HG02610 (cell line): Measurements from ENCODE around the gene CTNNA3.
"Not testable (repeated sequence)": the region's sequence is repeated elsewhere in the genome, so short reads cannot be mapped to it uniquely, and the experiment has no call there.

Experiments
- ATAC-seq: cut with Tn5 transposase; IDR thresholded peaks from one replicate; pipeline ENCODE4 v1.9.1; 2021; ENCODE audit warnings: mild to moderate bottlenecking, moderate library complexity; ENCODE audit not compliant: unreplicated experiment

CTNNA3 gene

GRCh38 chr10:67696029-67696428 lies at the start of gene CTNNA3:
Gene CTNNA3, minus strand, starts transcription at chr10:67696195.
- ATAC-seq = no peak

DNA sequence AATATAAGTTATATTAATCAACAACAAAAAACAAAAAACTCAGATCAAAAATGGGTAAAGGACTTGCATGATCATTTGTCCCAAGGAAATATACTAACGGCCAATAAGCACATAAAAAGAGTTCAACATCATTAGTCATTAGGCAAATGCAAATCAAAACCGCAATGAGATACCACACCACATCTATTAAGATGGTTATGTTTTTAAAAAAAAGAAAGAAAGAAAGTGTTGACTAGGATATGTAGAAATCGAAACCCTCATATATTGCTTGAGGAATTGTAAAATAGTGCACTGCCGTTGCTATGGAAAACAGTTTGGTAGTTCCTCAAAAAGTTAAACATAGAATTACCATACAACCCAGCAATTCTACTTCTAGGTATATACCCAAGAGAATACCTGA lies 39.4 kb upstream of the CTNNA3 start:
- ATAC-seq = no peak

DNA sequence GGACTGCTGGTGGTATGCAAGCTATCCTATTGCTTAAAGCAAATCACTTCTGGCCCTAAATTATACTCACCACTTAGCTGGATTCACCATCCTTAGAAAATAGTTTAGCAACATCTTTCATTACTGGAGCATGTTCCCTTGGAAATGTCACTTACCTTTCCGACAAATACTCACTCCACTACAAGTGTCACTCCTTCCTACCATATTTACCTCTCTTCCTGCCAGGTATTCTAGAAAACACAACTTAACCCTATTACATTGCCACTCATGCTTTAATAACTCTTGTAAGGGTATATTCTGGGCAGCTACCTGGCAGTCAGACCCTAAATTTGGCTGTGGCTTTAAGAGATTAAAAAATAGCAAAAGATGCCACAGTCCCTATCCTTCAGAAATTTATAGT lies 37.5 kb upstream of the CTNNA3 start:
- no peak for ATAC-seq

DNA sequence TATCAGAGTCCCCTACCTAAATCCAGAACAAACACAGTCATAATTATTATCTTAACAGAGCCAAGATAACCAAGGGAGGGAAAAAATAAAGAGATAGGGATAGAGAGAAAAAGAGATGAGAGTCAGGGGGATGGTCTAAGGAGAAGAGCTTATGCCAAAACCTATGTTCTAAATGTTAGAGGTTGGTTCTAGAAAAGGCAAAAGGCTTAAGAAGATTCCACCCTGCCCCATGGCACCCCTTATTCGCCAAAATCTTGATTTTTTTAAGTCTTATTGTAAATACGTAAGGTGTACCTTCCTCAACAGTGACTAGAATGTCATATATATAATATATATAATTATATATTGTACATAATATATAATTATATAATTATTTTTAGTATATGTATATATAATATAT lies 29.6 kb upstream of the CTNNA3 start:
- ATAC-seq = no peak

- no peak for ATAC-seq
These were observed 27.6 kb upstream of the CTNNA3 start for GRCh38 chr10:67723601-67724000.

GRCh38 chr10:67722113-67722512 lies 26.1 kb upstream of the CTNNA3 start:
- peak; percentile 95 for ATAC-seq

GRCh38 chr10:67716455-67716854 lies 20.5 kb upstream of the CTNNA3 start:
- ATAC-seq = not testable (repeated sequence)

DNA sequence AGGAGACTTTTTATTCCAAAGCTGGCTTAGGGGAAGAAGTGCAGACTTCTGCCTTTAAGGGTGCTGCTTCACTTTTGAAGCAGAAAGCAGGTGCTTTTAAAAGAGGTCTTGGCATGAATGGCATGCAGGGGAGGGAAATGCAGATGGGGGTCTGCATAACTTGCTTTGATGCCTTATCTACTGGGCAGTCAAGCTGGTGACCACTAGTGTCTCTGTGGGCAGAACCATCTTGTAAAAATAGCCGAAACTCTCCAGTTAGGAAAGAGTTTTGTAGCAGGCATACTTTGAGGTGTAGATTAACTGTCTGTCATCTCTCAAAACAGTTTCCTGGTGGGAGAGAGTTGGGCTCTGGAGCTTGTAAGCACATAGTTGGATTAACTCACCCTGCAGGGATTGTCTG lies 9.9 kb upstream of the CTNNA3 start:
- ATAC-seq = no peak

DNA sequence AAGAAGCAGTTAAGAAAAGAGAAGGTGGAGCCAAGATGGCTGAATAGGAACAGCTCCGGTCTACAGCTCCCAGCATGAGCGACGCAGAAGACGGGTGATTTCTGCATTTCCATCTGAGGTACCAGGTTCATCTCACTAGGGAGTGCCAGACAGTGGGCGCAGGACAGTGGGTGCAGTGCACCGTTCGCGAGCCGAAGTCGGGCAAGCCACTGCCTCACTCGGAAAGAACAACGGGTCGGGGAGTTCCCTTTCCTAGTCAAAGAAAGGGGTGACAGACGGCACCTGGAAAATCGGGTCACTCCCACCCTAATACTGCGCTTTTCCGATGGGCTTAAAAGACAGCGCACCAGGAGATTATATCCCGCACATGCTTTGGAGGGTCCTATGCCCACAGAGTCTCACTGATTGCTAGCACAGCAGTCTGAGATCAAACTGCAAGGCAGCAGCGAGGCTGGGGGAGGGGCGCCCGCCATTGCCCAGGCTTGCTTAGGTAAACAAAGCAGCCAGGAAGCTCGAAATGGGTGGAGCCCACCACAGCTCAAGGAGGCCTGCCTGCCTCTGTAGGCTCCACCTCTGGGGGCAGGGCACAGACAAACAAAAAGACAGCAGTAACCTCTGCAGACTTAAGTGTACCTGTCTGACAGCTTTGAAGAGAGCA lies 3.7 kb upstream of the CTNNA3 start:
- ATAC-seq = not testable (repeated sequence)

DNA sequence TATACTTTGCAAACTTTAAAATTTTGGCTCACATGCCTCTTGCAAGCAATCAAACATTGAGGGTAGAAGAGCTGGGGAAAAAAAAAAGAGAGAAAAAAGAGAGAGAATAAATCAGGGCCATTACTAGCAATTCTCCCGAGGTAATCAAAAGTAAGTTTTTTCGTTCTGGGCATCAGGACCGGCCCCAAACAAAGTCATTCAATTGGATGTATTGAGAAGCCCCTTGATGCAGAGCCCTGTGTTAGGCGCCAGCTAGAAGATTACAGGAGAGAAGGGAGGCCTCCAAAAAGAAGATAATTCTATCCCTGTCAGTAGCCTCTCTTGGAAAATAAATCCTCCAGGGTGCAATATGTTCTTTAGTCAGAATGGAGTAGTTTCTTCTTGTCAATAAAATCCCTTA lies 2.2 kb upstream of the CTNNA3 start:
- ATAC-seq = no peak

DNA sequence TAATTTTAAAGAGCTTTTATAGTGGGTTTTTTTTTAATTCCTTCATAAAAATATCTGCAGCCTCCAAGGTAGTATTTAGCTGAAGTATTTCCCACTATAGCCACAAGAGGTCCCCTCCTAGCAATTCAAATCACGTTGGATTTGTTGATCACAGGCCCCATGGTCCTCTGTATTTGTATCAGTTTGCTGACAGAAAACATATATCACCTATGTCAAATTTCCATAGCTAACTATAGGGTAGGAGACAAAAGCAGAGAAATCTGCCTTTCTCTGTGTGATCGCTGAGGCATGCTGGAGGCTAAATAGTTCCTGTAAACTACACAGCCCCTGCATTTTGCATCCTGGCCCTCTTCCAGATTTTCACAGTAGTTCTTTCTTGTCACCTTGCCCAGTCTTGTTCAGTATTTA lies 1.7 kb upstream of the CTNNA3 start:
- ATAC-seq = peak; percentile 75

GRCh38 chr10:67696679-67697078 lies 684 bp upstream of the CTNNA3 start:
- no peak for ATAC-seq

DNA sequence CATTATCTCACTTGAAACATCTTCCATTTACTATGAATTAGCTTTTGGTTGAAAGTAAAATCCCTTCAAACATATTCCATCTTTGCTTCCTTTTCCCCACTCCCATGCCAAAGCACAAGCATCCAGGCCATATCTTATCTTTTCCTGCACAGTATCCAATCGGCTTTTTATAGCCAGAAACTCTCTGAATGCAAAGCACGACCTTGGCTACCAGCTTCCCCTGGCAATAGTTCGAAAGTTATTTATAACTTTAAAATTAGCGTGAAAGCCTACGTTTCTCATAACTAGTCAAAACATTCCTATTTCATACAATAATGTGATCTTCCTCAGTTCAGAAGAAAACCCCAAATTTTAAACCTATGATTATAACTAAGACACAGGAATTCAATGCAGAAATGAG lies 440 bp downstream of the CTNNA3 start:
- ATAC-seq = no peak

- not testable (repeated sequence) for ATAC-seq
These were observed 4.1 kb downstream of the CTNNA3 start for GRCh38 chr10:67691861-67692260.

DNA sequence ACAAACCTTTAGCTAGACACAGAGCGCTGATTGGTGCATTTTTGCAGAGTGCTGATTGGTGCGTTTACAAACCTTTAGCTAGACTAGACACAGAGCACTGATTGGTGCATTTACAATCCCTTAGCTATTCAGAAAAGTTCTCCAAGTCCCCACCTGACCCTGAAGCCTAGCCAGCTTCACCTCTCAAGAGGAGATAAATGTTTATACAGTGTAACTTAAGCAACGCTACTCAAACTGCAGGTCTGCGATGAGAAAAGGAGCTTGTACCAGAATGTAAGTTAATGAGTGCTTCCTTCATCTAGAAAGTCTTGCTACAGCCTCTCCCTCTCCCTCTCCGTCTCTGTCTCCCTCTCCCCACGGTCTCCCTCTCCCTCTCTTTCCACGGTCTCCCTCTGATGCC lies 5.5 kb downstream of the CTNNA3 start:
- ATAC-seq = not testable (repeated sequence)

- ATAC-seq = not testable (repeated sequence)
These were observed 11.9 kb downstream of the CTNNA3 start for GRCh38 chr10:67684140-67684539.

DNA sequence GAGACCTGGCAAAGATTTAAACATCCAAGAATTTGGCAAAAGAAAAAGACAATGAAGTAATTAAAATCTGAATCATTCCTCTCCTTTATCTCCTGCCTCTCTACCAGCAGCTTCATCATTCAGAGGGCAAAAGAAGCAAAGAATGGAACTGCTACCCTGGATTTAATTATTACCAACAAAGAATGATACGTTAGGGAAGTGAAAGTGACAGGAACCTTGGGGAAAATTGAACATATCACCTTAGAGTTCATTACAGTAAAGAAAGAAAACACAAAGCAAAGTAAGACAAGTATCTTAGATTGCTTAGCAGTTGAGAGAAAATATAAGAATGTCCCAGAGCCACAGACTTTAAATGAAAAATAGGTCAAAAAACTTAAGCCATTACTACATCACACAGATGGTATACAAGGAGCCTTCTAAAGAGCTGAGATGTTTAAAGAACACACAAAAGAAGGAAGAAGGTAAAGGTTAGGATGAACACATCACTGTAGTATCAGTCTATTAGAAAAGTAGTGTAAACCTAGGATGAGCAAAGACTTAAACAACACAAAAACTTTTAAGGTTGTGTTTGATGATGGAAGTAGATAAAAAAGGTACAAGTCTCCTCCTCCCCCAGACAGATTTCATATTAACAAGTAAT lies 17.5 kb downstream of the CTNNA3 start:
- no peak for ATAC-seq

DNA sequence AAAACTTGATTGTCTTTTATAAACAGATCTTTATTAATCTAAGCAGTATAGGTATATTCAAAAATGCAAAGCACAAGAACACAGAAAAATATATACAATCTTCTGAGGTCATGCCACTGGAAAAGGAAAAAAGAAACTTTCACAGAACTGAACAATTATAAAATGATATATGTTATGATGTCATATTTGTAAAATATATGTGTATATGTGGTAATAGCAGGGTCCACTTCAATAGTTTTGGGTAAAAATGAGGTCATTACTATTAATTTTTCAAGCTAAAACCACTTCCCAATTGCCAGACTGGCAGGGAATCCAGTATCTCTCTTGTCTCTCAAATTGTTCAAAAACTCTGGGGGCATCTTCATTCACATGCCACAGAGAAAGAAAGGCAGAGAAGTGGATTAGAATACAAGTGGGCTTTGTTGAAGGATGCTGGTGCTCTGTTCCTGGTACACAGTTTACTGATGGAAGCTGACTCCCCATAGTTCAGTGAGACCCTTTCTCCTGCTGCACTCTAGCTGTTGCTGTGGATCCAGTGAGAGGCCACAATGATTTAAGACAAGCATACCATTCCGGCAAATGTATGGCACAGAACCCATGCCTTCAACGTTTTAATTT lies 19.7 kb downstream of the CTNNA3 start:
- ATAC-seq = no peak

DNA sequence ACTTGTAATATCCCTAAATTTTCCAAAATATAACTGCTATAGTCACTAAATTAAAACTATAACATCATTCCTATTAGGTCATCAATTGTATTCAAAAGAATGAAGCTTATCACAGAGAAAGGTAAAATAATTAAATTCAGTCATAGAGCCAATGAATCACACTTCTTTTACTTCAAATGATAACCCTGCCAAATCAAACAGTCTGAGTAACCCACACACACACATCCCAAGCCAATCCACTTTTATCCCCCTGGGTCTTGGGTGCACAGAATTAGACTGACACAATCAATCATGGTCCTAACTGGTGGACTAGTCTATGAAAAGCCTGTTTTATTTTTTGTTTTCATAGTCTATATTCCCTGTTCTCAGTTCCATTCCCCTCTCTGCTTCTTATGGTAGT lies 25.6 kb downstream of the CTNNA3 start:
- ATAC-seq = no peak

- no peak for ATAC-seq
These were observed 26.0 kb downstream of the CTNNA3 start for GRCh38 chr10:67669978-67670377.

DNA sequence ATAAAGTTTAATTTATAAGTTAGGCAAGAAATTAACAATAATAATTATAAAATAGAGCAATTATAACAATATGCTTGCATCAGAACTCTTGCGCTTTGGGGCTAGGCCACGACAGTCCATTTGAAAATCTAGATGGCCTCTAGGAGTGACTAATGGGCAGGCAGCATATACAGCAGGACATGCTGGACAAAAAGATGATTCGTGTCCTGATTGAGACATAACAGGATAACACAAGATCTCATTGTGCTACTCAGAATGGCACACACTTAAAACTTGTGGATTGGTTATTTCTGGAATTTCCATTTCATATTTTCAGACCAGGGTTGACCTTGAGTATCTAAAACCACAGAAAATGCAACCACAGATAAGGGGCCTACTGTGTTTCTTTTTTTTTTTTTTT lies 27.5 kb downstream of the CTNNA3 start:
- ATAC-seq = no peak

GRCh38 chr10:67667035-67667425 lies 29.0 kb downstream of the CTNNA3 start:
- ATAC-seq = no peak
